Measurements from ENCODE around the gene ARHGEF28.

The ARHGEF28 gene

DNA sequence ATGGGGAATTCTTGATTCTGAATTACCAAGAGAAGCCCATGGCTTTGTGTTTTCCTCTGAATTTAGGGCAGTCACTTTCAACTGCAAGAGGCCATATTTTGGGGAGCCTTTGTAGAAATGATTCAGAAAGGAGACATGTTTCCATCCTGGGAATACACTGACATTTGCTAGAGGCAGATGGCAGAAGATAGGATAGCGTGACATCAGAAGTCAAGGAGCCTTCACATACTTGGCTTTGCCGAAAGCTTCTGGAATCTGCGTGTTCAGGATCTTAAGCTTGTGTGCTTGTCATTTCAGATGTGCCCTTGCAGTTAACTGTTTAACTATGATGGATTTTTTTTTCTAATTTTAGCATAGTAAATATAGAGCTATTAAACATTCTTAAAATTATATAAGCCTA lies 296.2 kb downstream of the ARHGEF28 start:
- TF ChIP-seq ZNF274 (IDR thresholded peaks at IDR 0.05; ENCODE audit: low read depth, low read length): no peak
- H3K4me3 ChIP-seq (ENCODE audit: low read length): no peak overlapping the region

DNA sequence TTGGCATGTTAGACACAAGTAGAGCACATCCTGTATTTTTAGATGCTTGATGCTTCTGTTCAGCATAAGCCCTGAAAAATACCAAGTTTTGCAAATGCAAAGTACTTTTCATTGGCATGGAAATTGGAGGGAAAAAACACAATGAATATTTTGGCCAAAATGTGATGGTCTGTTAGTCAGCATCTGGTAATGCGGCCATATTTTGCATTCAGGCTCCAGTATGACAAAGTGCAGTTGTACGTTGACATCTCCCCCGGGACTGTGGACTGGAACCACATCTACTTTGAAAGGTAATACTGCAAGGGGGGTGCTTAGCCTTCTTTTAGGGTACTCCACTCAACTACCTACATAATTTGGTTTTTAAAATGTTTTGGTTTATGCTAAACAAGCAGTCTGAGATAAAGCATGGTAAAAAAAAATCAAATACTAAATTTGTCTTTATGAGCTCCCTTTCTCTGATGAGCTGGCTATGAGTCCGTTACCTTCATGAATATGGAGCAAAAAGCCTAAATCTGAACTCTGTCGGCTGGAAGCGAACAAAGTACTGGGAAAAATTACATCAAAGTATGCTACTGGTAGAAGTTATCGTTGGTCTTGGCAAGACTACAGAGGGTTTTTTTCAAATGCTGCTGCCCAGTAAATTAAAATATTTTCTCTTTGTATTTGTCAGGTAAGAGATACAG lies 297.0 kb downstream of the ARHGEF28 start:
- no peak for TF ChIP-seq ZNF274 (IDR thresholded peaks at IDR 0.05; ENCODE audit: low read depth, low read length)
- no peak overlapping the region for H3K4me3 ChIP-seq (ENCODE audit: low read length)

DNA sequence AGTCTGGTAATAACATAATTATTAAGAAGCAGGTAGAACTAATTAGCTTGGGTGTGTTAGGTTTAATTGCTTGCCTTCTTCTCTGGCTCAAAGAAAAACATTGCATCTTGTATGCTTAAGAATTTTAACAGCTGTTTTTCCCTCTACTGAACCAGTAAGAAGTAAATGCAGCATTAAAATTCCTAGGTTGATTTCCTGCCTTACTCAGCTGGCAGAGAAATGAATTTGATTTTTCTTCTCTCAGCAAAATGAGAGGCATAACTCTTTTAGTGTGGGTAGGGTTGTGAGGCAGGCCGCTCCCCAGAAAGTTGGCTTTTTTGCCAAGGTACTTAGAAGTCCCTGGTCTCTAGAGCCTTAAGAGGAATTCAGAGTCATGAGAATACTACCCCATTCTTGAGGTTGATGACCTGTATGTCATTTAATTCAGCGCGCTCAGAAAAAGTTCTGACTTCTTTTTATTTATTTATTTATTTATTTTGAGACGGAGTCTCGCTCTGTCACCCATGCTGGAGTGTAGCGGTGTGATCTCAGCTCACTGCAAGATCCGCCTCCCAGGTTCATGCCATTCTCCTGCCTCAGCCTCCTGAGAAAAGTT lies 302.6 kb downstream of the ARHGEF28 start:
- H3K4me3 ChIP-seq (ENCODE audit: low read length): no peak overlapping the region
- TF ChIP-seq ZNF274 (IDR thresholded peaks at IDR 0.05; ENCODE audit: low read depth, low read length): no peak

DNA sequence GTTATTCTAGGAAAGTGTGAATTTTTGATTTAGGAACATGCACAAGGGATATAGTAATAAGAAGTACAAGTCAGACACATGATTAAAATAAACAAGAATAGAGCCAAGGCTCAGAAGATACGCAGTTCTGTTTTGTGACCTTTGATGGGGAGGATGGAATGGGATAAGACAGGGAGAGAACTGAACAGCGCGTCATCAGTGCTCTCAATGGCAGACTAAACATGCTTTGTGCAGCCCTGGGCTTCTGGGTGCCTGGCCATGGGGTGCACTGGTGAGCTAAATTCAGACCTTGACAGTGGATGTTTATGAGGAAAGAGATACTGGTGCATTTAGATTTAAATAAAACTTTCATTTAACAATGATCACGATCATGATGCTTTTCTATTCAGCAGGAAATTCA lies 309.7 kb downstream of the ARHGEF28 start:
- H3K4me3 ChIP-seq (ENCODE audit: low read length): no peak overlapping the region
- TF ChIP-seq ZNF274 (IDR thresholded peaks at IDR 0.05; ENCODE audit: low read depth, low read length): no peak

- TF ChIP-seq ZNF274 (IDR thresholded peaks at IDR 0.05; ENCODE audit: low read depth, low read length): no peak
- no peak overlapping the region for H3K4me3 ChIP-seq (ENCODE audit: low read length)
Measured at GRCh38 chr5:73938280-73938937, 312.4 kb downstream of the ARHGEF28 start.

DNA sequence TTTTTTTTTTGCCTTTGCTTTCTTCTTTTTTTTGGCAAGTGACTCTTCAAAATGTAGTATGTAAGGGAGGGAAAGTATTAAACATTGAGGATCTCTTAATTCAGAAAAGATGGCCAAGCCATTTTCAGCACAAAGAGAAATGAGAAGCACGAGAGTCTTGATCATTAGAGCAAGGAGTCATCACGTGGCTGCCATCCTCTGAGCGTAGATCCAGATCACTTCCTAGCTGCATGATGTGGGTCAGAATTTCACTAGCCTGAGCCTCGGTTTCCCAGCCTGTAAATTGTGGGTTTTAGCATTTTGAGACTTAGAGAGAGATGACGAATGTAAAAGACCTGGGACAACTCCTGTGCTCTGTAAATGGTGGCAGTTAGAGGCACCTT lies 312.9 kb downstream of the ARHGEF28 start:
- TF ChIP-seq ZNF274 (IDR thresholded peaks at IDR 0.05; ENCODE audit: low read depth, low read length): no peak
- no peak overlapping the region for H3K4me3 ChIP-seq (ENCODE audit: low read length)

- TF ChIP-seq ZNF274 (IDR thresholded peaks at IDR 0.05; ENCODE audit: low read depth, low read length): no peak
- H3K4me3 ChIP-seq (ENCODE audit: low read length): no peak overlapping the region
Measured at GRCh38 chr5:73939557-73939956, 313.6 kb downstream of the ARHGEF28 start.

DNA sequence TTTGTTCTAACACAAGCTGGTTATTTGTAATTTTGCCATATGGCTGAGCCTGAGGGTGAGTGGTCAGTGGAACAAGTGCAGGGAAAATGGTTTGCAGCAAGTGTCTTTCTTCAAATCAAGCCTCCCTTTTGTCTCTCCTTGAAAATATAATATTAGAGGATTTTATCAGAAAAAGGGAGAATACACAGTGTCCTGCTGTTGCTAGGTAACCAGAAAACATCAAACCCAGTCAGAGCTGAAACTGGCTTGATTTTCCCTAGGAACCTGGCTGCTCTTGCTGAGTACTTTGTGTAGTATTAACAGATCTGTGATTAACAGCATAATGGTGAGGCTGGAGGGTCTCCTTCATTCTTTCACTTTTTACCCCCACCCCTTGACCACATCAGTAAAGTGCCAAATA lies 314.0 kb downstream of the ARHGEF28 start:
- no peak for TF ChIP-seq ZNF274 (IDR thresholded peaks at IDR 0.05; ENCODE audit: low read depth, low read length)
- no peak overlapping the region for H3K4me3 ChIP-seq (ENCODE audit: low read length)

- TF ChIP-seq ZNF274 (IDR thresholded peaks at IDR 0.05; ENCODE audit: low read depth, low read length): no peak
- no peak overlapping the region for H3K4me3 ChIP-seq (ENCODE audit: low read length)
Measured at GRCh38 chr5:73940801-73941200, 314.8 kb downstream of the ARHGEF28 start.

DNA sequence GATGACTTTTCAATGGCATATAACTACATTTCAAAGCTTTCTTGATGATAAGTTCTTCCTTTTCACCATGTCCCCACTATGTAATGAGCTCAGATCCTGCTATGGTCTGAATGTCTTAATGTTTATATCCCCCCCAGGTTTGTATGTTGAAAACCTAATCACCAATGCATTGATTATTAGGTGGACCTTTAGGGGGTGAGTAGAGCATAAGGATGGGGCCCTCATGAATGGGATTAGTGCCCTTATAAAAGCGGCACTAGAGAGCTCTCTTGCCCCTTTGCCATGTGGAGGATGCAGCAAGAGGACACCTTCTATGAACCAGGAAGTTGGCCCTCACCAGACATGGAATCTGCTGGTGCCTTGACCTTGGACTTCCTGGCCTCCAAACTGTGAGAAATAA lies 316.8 kb downstream of the ARHGEF28 start:
- TF ChIP-seq ZNF274 (IDR thresholded peaks at IDR 0.05; ENCODE audit: low read depth, low read length): no peak
- H3K4me3 ChIP-seq (ENCODE audit: low read length): no peak overlapping the region

GRCh38 chr5:73943397-73943796 lies 317.4 kb downstream of the ARHGEF28 start:
- no peak for TF ChIP-seq ZNF274 (IDR thresholded peaks at IDR 0.05; ENCODE audit: low read depth, low read length)

DNA sequence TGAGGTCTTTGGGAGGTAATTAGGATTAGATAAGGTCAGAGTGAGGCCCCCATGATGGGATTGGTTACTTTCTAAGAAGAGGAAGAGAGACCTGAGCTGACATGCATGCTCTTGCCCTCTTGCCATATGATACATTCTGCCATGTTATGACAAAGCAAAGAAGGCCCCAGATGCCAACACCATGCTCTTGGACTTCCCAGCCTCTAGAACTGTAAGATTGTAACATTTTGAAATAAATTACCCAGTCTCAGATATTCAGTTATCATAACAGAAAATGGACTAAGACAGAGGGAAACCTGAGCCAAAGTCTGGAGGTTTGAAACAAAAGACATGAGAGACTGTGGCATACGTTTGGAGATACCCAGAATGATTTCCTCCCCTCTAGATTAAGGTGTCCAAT lies 318.6 kb downstream of the ARHGEF28 start:
- TF ChIP-seq ZNF274 (IDR thresholded peaks at IDR 0.05; ENCODE audit: low read depth, low read length): no peak
- H3K4me3 ChIP-seq (ENCODE audit: low read length): no peak overlapping the region

More at GRCh38 chr5:73943397-73943796, 317.4 kb downstream of the ARHGEF28 start:
- H3K4me3 ChIP-seq (ENCODE audit: low read length): no peak overlapping the region

- no peak overlapping the region for H3K4me3 ChIP-seq (ENCODE audit: low read length)
- TF ChIP-seq ZNF274 (IDR thresholded peaks at IDR 0.05; ENCODE audit: low read depth, low read length): no peak
Measured at GRCh38 chr5:73945505-73945904, 319.5 kb downstream of the ARHGEF28 start.

GRCh38 chr5:73946278-73946677 lies 320.3 kb downstream of the ARHGEF28 start:
- TF ChIP-seq ZNF274 (IDR thresholded peaks at IDR 0.05; ENCODE audit: low read depth, low read length): no peak
- H3K4me3 ChIP-seq (ENCODE audit: low read length): no peak overlapping the region

GRCh38 chr5:73946919-73947602 lies 321.1 kb downstream of the ARHGEF28 start:
- TF ChIP-seq ZNF274 (IDR thresholded peaks at IDR 0.05; ENCODE audit: low read depth, low read length): no peak
- H3K4me3 ChIP-seq (ENCODE audit: low read length): no peak overlapping the region

All from GM08714 (cell line).